ENCODE measurements around the gene CCDC82.

CCDC82 gene

DNA sequence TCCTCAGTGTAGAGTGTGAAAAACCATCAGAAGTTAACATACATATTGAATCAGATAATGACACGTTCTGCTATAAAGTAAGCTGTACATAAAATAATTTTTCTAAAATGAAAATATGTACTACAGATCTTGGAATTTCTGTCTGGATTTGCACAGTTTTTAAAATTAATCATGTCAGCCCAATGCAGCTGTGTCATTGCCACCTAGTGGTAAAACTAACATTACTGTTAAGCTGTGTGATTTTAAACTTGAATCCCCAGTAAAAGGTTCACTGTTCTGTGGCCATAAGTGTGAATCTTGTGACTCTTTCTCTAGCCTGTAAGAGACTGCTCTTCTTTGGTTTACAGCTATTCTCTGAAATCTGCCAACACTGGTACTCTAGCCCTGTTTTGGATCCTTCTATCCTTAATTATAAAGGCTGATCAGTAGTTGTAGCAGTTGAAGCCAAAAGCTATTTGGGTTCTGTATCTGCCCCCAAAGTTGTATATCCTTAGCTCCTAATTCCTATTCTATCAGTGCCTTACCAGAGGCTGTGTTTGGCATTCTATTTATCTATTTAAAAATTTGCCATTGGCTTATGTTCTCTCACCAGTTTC lies 4.1 kb upstream of the CCDC82 start:
- Histone ChIP-seq H3K27ac (ENCODE audit: low read depth, low read length) (no peak overlapping the region), H3K4me1 (ENCODE audit: insufficient read depth, low read length) (peaks cover 8% of the 10 kb centered on the region), H3K4me3 (ENCODE audit: low read depth in 1 of 2, low read length in 2 of 2) (no peak overlapping the region), H3K9me3 (ENCODE audit: low read length) (no peaks in the 10 kb centered on the region), H3K36me3 (ENCODE audit: insufficient read depth, low read length) (no peaks in the 10 kb centered on the region), H3K9ac (ENCODE audit: low read length) (no peak overlapping the region), H3K27me3 (ENCODE audit: control insufficient read depth in 1 of 2, insufficient read depth in 2 of 2, low read length in 2 of 2) (no peaks in the 10 kb centered on the region)

DNA sequence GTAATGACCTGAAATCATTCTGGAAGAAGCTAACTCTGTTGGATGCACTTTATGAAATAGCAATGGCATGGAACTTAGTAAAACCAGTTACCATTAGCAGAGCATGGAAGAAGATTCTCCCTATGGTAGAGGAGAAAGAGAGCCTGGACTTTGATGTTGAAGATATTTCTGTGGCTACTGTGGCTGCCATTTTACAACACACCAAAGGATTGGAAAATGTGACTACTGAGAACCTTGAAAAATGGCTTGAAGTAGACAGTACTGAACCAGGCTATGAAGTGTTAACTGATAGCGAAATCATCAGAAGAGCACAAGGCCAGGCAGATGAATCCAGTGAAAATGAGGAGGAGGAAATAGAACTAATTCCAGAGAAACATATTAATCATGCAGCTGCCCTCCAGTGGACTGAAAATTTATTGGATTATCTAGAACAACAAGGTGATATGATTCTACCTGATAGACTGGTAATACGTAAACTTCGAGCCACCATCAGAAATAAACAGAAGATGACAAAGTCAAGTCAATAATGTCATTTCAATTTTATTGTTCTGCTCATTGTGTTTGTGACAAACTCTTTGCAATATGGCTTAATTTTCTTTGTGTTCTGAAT lies 2.1 kb upstream of the CCDC82 start:
- peaks cover 21% of the 10 kb centered on the region for H3K4me1 ChIP-seq (ENCODE audit: insufficient read depth, low read length)
- H3K9ac ChIP-seq (ENCODE audit: low read length): no peak overlapping the region
- no peak overlapping the region for H3K27ac ChIP-seq (ENCODE audit: low read depth, low read length)
- H3K9me3 ChIP-seq (ENCODE audit: low read length): no peaks in the 10 kb centered on the region
- H3K4me3 ChIP-seq (ENCODE audit: low read depth in 1 of 2, low read length in 2 of 2): no peak overlapping the region
- H3K36me3 ChIP-seq (ENCODE audit: insufficient read depth, low read length): no peaks in the 10 kb centered on the region
- no peaks in the 10 kb centered on the region for H3K27me3 ChIP-seq (ENCODE audit: control insufficient read depth in 1 of 2, insufficient read depth in 2 of 2, low read length in 2 of 2)

DNA sequence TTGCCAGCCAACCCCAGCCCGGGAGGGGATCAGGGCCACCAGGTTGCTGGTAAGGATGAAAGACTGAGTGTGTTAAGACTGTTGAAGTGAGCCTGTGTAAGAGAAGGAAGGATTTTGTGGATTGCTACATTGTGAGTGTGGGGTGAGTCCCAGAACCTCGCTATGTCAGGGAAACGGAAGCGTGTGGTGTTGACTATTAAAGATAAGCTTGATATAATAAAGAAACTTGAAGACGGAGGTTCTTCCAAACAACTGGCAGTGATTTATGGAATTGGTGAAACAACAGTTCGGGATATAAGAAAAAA lies 728 bp upstream of the CCDC82 start:
- peak overlapping the region; percentile 93 to 95 for H3K4me3 ChIP-seq (ENCODE audit: low read depth in 1 of 2, low read length in 2 of 2)

GRCh38 chr11:96388891-96389719 lies 607 bp downstream of the CCDC82 start:
- H3K9ac ChIP-seq (ENCODE audit: low read length): peak overlapping the region; percentile 89
- H3K4me3 ChIP-seq (ENCODE audit: low read depth in 1 of 2, low read length in 2 of 2): peak overlapping the region; percentile 93 to 95
- H3K27me3 ChIP-seq (ENCODE audit: control insufficient read depth in 1 of 2, insufficient read depth in 2 of 2, low read length in 2 of 2): no peaks in the 10 kb centered on the region
- peak overlapping the region; percentile 91 for H3K27ac ChIP-seq (ENCODE audit: low read depth, low read length)
- H3K36me3 ChIP-seq (ENCODE audit: insufficient read depth, low read length): no peaks in the 10 kb centered on the region
- H3K9me3 ChIP-seq (ENCODE audit: low read length): no peaks in the 10 kb centered on the region
- peaks cover 21% of the 10 kb centered on the region for H3K4me1 ChIP-seq (ENCODE audit: insufficient read depth, low read length)

More for the DNA sequence above, 728 bp upstream of the CCDC82 start:
- Histone ChIP-seq H3K4me1 (ENCODE audit: insufficient read depth, low read length) (peaks cover 21% of the 10 kb centered on the region), H3K36me3 (ENCODE audit: insufficient read depth, low read length) (no peaks in the 10 kb centered on the region), H3K27me3 (ENCODE audit: control insufficient read depth in 1 of 2, insufficient read depth in 2 of 2, low read length in 2 of 2) (no peaks in the 10 kb centered on the region), H3K9me3 (ENCODE audit: low read length) (no peaks in the 10 kb centered on the region), H3K9ac (ENCODE audit: low read length) (peak overlapping the region; percentile 8), H3K27ac (ENCODE audit: low read depth, low read length) (peak overlapping the region; percentile 91)

DNA sequence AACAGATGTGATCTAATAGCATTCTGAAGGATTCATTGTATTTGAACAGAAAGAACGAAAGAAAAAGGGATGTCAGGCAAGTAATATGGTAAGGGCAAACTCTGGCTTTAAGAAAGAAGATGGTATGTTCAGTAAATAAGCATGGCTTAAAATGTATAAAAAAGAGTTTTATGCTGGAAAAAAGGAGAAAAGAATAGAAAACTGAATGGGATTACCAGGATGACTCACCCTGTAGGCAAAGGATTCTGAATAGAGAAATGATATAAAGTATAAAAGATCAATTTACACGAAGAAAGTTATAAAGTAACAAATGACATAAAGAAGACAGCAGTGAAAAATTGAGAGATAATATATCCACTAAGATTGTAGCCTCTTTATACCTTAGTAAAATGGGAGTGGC lies 4.5 kb downstream of the CCDC82 start:
- Histone ChIP-seq H3K9ac (ENCODE audit: low read length) (no peak overlapping the region), H3K4me3 (ENCODE audit: low read depth in 1 of 2, low read length in 2 of 2) (no peak overlapping the region), H3K27me3 (ENCODE audit: control insufficient read depth in 1 of 2, insufficient read depth in 2 of 2, low read length in 2 of 2) (no peaks in the 10 kb centered on the region), H3K9me3 (ENCODE audit: low read length) (no peaks in the 10 kb centered on the region), H3K27ac (ENCODE audit: low read depth, low read length) (no peak overlapping the region), H3K4me1 (ENCODE audit: insufficient read depth, low read length) (peaks cover 14% of the 10 kb centered on the region), H3K36me3 (ENCODE audit: insufficient read depth, low read length) (peaks cover 12% of the 10 kb centered on the region)

GRCh38 chr11:96384156-96384555 lies 5.6 kb downstream of the CCDC82 start:
- H3K36me3 ChIP-seq (ENCODE audit: insufficient read depth, low read length): peaks cover 15% of the 10 kb centered on the region
- peaks cover 14% of the 10 kb centered on the region for H3K4me1 ChIP-seq (ENCODE audit: insufficient read depth, low read length)
- no peak overlapping the region for H3K4me3 ChIP-seq (ENCODE audit: low read depth in 1 of 2, low read length in 2 of 2)
- no peak overlapping the region for H3K27ac ChIP-seq (ENCODE audit: low read depth, low read length)
- no peaks in the 10 kb centered on the region for H3K27me3 ChIP-seq (ENCODE audit: control insufficient read depth in 1 of 2, insufficient read depth in 2 of 2, low read length in 2 of 2)
- no peak overlapping the region for H3K9ac ChIP-seq (ENCODE audit: low read length)
- H3K9me3 ChIP-seq (ENCODE audit: low read length): no peaks in the 10 kb centered on the region

- H3K27ac ChIP-seq (ENCODE audit: low read depth, low read length): no peak overlapping the region
- peaks cover 18% of the 10 kb centered on the region for H3K36me3 ChIP-seq (ENCODE audit: insufficient read depth, low read length)
- no peaks in the 10 kb centered on the region for H3K4me1 ChIP-seq (ENCODE audit: insufficient read depth, low read length)
- H3K9me3 ChIP-seq (ENCODE audit: low read length): no peaks in the 10 kb centered on the region
- H3K27me3 ChIP-seq (ENCODE audit: control insufficient read depth in 1 of 2, insufficient read depth in 2 of 2, low read length in 2 of 2): no peaks in the 10 kb centered on the region
- no peak overlapping the region for H3K9ac ChIP-seq (ENCODE audit: low read length)
- no peak overlapping the region for H3K4me3 ChIP-seq (ENCODE audit: low read depth in 1 of 2, low read length in 2 of 2)
Measured at GRCh38 chr11:96376796-96377195, 12.9 kb downstream of the CCDC82 start.

GRCh38 chr11:96373826-96374225 lies 15.9 kb downstream of the CCDC82 start:
- H3K36me3 ChIP-seq (ENCODE audit: insufficient read depth, low read length): peaks cover 6% of the 10 kb centered on the region

GRCh38 chr11:96367342-96367741 lies 22.4 kb downstream of the CCDC82 start:
- no peaks in the 10 kb centered on the region for H3K4me1 ChIP-seq (ENCODE audit: insufficient read depth, low read length)
- H3K36me3 ChIP-seq (ENCODE audit: insufficient read depth, low read length): peaks cover 17% of the 10 kb centered on the region
- H3K9me3 ChIP-seq (ENCODE audit: low read length): no peaks in the 10 kb centered on the region
- no peaks in the 10 kb centered on the region for H3K27me3 ChIP-seq (ENCODE audit: control insufficient read depth in 1 of 2, insufficient read depth in 2 of 2, low read length in 2 of 2)
- H3K9ac ChIP-seq (ENCODE audit: low read length): no peak overlapping the region
- H3K4me3 ChIP-seq (ENCODE audit: low read depth in 1 of 2, low read length in 2 of 2): no peak overlapping the region
- H3K27ac ChIP-seq (ENCODE audit: low read depth, low read length): no peak overlapping the region

More at GRCh38 chr11:96373826-96374225, 15.9 kb downstream of the CCDC82 start:
- Histone ChIP-seq H3K27ac (ENCODE audit: low read depth, low read length) (no peak overlapping the region), H3K4me1 (ENCODE audit: insufficient read depth, low read length) (no peaks in the 10 kb centered on the region), H3K27me3 (ENCODE audit: control insufficient read depth in 1 of 2, insufficient read depth in 2 of 2, low read length in 2 of 2) (no peaks in the 10 kb centered on the region), H3K9me3 (ENCODE audit: low read length) (no peaks in the 10 kb centered on the region), H3K9ac (ENCODE audit: low read length) (no peak overlapping the region), H3K4me3 (ENCODE audit: low read depth in 1 of 2, low read length in 2 of 2) (no peak overlapping the region)

DNA sequence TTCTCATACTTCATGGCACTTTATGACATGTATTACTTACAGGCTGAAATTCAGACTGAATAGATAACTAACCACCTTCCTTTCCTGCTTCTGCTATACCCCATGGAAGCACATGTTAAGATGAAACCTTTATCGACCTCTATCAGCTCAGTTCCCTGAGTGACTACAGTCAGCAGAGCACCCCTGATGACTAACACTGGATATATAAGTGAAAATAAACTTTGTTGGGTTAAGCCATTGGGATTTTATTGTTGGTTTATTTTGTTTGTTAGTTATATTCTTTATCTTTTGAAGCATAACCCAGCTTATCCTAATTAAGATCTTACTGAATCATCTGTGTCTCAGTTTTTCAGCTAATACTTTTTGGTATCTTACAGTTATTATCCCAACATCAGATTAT lies 23.7 kb downstream of the CCDC82 start:
- Histone ChIP-seq H3K4me3 (ENCODE audit: low read depth in 1 of 2, low read length in 2 of 2) (no peak overlapping the region), H3K9ac (ENCODE audit: low read length) (no peak overlapping the region), H3K9me3 (ENCODE audit: low read length) (no peaks in the 10 kb centered on the region), H3K4me1 (ENCODE audit: insufficient read depth, low read length) (no peaks in the 10 kb centered on the region), H3K27ac (ENCODE audit: low read depth, low read length) (no peak overlapping the region), H3K36me3 (ENCODE audit: insufficient read depth, low read length) (peaks cover 17% of the 10 kb centered on the region), H3K27me3 (ENCODE audit: control insufficient read depth in 1 of 2, insufficient read depth in 2 of 2, low read length in 2 of 2) (no peaks in the 10 kb centered on the region)

DNA sequence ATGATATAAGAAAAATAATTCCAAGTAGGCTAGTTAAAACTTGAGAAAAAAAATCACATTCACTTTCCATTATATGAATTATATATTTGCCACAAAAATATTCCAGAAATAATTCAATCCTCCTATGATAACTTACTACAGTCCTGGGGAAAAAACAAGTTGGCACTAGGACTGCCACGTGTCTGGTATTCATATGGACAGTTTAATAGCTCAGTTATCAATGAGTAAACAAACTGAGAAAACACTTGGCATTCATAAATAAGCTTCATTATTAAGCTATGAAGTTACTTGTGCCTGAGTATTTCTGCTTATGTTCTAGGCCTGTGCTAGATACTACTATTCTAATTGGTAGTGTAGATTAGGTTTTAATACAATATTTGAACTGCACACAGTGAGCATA lies 24.2 kb downstream of the CCDC82 start:
- no peak overlapping the region for H3K9ac ChIP-seq (ENCODE audit: low read length)
- no peaks in the 10 kb centered on the region for H3K4me1 ChIP-seq (ENCODE audit: insufficient read depth, low read length)
- H3K27me3 ChIP-seq (ENCODE audit: control insufficient read depth in 1 of 2, insufficient read depth in 2 of 2, low read length in 2 of 2): no peaks in the 10 kb centered on the region
- H3K4me3 ChIP-seq (ENCODE audit: low read depth in 1 of 2, low read length in 2 of 2): no peak overlapping the region
- no peaks in the 10 kb centered on the region for H3K9me3 ChIP-seq (ENCODE audit: low read length)
- no peak overlapping the region for H3K27ac ChIP-seq (ENCODE audit: low read depth, low read length)
- peaks cover 17% of the 10 kb centered on the region for H3K36me3 ChIP-seq (ENCODE audit: insufficient read depth, low read length)

Measured in muscle layer of colon (tissue), 2 donors.